GM12873 (cell line): ENCODE measurements around the gene GRHL1.

Experiments used
- CTCF ChIP-seq: IDR thresholded peaks from 2 replicates; pipeline ENCODE4 v1.5.1; 2012; ENCODE audit warnings: low read depth, mild to moderate bottlenecking, moderate library complexity, low read length, control low read depth; ENCODE audit not compliant: insufficient read depth; ENCODE audit errors: missing control alignments

Gene GRHL1

GRCh38 chr2:10043256-10043905 lies 91.9 kb downstream of the GRHL1 start, which contains the start of gene KLF11:
Gene KLF11 (plus strand): TSS chr2:10043550. CDS start chr2:10043717, 167 bp downstream.
- no peak for TF ChIP-seq CTCF

- TF ChIP-seq CTCF, result no peak
These were observed 92.6 kb downstream of the GRHL1 start for GRCh38 chr2:10043906-10044601.

GRCh38 chr2:10045561-10046355 lies 94.3 kb downstream of the GRHL1 start:
- TF ChIP-seq CTCF, result no peak

- no peak for TF ChIP-seq CTCF
These were observed 95.4 kb downstream of the GRHL1 start for GRCh38 chr2:10046931-10047330.

- TF ChIP-seq CTCF, result no peak
These were observed 96.4 kb downstream of the GRHL1 start for GRCh38 chr2:10047616-10048500.

- TF ChIP-seq CTCF, result peak; percentile 67
These were observed 97.1 kb downstream of the GRHL1 start for GRCh38 chr2:10048501-10049171.
